Measurements from ENCODE around the gene PPM1K.

PPM1K gene

DNA sequence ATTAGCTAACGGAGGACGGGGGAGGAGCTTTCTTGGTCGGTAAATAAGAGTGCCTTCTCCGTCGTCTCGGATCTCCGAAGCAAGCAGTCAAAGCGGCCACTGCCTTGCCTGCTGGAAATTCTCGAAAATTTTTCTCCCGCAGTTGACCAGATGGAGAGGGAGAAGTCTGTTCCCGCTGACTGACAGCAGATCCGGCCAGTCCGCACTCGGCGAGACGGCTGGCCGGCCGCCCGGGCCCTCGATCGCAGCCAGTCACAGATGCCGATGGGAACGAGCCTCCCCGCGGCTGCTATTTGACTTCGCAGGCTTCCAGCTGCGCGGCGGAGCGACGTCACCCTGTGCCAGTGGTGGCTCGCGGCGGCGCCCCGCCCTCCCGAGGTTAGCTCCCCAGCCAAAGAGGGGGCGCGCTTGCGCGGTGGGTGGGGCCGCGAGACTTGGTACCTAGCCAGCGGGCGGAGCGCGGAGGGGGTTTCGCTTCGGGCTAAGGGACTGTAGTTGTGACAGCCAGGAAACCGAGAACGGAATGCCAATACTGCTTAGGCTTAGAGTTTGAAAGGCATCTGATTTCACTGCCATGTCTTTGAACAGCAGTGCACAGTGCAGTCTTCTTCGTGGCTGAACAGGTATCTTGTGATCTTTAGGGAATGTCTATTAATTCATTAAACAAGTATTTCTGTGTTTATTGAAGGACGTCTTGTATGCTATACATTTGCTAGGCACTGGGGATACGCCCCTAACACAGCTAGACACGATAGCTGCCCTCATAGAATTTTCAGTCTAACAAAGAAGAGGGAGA is at the start of gene PPM1K:
TSS of gene PPM1K (minus strand) at position 123 of the 796 bp plus-strand sequence. CDS start 5,978 bp downstream, outside the sequence.
- DNase-seq (ENCODE audit: low read depth) = peak; percentile 99
- peak within 1 kb of the TSS; percentile 81 for H3K4me3 ChIP-seq (ENCODE audit: low read depth, low read length)
- TF ChIP-seq, protein P1, sequence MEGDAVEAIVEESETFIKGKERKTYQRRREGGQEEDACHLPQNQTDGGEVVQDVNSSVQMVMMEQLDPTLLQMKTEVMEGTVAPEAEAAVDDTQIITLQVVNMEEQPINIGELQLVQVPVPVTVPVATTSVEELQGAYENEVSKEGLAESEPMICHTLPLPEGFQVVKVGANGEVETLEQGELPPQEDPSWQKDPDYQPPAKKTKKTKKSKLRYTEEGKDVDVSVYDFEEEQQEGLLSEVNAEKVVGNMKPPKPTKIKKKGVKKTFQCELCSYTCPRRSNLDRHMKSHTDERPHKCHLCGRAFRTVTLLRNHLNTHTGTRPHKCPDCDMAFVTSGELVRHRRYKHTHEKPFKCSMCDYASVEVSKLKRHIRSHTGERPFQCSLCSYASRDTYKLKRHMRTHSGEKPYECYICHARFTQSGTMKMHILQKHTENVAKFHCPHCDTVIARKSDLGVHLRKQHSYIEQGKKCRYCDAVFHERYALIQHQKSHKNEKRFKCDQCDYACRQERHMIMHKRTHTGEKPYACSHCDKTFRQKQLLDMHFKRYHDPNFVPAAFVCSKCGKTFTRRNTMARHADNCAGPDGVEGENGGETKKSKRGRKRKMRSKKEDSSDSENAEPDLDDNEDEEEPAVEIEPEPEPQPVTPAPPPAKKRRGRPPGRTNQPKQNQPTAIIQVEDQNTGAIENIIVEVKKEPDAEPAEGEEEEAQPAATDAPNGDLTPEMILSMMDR (conservative IDR thresholded peaks at IDR 0.05; ENCODE audit: low read depth, low read length) = peak; percentile 17

DNA sequence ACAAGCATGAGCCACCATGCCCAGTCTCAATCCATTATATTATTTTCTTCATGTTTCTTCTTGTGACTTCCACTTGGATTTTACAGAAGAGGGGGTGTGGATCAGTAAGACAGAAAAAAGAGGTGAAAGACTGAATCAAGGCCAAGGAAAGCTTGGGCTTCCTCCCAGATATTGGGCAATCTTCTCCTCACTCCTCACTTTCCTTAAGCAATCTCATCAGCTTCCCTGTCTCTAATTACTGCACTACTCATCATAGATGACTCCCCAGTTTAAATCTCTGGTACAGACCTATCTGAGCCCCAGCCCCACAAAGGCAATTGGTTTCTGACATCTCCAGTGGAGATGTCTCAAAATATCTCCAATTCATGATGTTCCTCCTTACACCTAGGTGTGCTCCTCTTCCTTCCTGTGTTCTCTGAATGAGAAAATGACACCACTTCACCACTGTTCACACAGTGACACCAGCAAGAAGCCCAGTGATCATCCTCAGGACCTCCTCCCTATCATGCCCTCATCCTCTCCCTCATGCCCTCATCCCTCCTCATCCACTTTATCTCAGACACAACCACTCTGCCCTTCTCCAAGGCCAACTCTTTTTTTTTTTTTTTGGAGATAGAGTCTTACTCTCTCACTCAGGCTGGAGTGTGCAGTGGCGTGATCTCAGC is 49.5 kb upstream of the PPM1K start:
- DNase-seq (ENCODE audit: low read depth) = peak; percentile 36
- no peak overlapping the region for H3K4me3 ChIP-seq (ENCODE audit: low read depth, low read length)
- TF ChIP-seq, protein P1 (conservative IDR thresholded peaks at IDR 0.05; ENCODE audit: low read depth, low read length) = no peak

DNA sequence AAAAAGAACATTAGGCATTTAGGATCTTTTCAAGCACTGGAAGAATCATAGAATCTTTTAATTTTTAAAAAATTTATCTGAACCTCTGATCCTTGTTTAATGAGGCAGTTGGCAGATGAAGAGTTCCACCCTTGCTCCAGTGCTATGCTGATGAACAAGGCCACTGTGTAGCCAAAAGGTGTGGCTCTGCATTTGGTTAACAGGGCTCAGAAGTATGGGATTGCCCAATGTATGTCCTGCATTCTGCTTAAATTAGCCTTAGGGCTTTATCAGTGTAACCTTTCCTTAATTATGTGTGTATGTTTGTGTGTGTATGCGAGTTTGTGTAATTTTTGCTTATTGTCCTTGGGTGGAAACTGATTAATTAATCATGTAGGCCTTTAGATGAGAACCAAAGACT is 43.3 kb upstream of the PPM1K start:
- TF ChIP-seq, protein P1 (conservative IDR thresholded peaks at IDR 0.05; ENCODE audit: low read depth, low read length) = no peak
- H3K4me3 ChIP-seq (ENCODE audit: low read depth, low read length) = no peak overlapping the region
- DNase-seq (ENCODE audit: low read depth) = no peak

DNA sequence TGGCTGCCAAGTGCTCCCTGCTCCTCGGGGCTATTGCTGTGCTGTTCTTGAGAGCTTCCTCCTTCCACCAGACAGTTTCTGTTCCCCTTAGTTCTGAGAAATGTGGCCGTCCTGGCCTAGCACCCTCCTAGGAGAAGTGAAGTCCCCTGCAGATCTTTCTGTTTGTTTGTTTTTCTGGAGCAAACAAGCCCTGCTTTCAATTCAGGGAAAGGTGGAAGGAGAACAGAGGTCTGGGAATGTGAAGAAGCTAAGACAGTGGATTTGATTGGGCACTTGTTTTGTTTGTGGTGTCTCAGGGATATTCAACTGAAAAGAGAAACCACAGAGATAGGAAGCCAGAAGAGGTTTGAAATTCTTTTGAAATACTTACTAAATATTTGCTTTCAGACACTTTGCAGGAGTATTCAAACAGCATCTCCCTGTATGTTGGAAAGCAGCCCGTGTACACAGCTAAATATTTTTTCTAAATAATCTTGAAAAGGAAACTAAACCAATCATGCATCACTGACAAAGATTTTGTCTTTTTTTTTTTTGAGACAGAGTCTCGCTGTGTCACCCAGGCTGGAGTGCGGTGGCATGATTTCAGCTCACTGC is 36.5 kb upstream of the PPM1K start:
- peak; percentile 78 for DNase-seq (ENCODE audit: low read depth)
- H3K4me3 ChIP-seq (ENCODE audit: low read depth, low read length) = no peak overlapping the region
- TF ChIP-seq, protein P1 (conservative IDR thresholded peaks at IDR 0.05; ENCODE audit: low read depth, low read length) = no peak

DNA sequence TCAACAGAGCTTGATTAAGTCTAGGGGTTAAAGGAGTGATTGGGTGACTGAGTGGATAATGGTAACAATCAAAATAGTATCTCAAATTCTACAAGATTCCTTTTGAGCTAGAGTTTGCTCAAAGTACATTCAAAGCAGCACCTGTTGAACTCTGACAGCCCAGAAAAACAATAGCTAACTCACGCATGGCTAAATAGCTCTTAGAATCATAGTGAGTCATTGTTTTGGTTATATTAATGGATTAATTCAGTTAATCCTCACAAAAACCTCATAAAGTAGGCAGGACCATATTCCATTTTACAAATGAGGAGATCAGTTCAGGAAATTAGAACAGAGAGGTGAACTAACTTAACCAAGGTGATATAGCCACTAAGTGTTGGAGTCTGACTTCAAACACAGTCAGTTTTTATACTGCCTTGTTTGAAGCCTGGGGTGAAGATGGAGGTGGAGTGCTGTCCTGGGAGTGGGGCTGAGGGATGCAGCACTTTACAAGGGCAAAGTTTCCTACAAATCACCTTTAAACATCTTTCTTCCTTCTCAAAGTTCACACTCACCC is 35.9 kb upstream of the PPM1K start:
- peak; percentile 2 for DNase-seq (ENCODE audit: low read depth)
- H3K4me3 ChIP-seq (ENCODE audit: low read depth, low read length) = no peak overlapping the region
- TF ChIP-seq, protein P1 (conservative IDR thresholded peaks at IDR 0.05; ENCODE audit: low read depth, low read length) = no peak

DNA sequence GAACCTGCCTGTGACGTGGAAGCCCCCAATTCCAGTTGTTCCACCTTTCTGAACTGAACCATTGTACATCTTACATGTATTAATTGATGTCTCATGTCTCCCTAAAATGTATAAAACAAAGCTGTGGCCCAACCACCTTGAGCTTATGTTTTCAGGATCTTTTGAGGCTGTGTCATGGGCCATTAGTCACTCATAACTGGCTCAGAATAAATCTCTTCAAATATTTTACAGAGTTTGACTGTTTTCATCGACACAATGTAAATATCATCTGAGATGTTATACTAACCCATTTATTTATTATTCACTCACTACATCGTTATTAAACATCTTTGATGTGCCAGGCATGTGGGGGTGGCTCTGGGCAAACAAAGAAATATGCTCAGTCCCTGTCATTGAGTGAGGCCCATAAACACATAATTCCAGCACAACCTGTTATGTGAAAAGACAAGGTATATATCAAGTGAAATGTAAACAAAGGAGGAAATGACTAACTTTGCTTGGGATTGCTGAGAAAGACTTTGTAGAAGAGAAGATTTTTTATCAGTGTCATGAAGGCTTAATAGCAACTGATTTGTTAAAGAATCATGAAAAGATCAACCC is 34.5 kb upstream of the PPM1K start:
- DNase-seq (ENCODE audit: low read depth) = no peak
- TF ChIP-seq, protein P1 (conservative IDR thresholded peaks at IDR 0.05; ENCODE audit: low read depth, low read length) = no peak
- no peak overlapping the region for H3K4me3 ChIP-seq (ENCODE audit: low read depth, low read length)

Data from choroid plexus epithelial cell (primary cell).